Panc1 (cell line): ENCODE results near the gene HSPA4L.

Experiments
- CTCF ChIP-seq: fragments of 450-650 bp; IDR thresholded peaks from 2 replicates; pipeline ENCODE4 v1.5.1; 2017; ENCODE audit warnings: mild to moderate bottlenecking
- SIN3A ChIP-seq: IDR thresholded peaks from 2 replicates; pipeline ENCODE4 v1.6.1; 2012; ENCODE audit warnings: low read depth, mild to moderate bottlenecking, low read length, moderate library complexity, borderline replicate concordance; ENCODE audit not compliant: insufficient read depth

- no peak for TF ChIP-seq CTCF
- no peak for TF ChIP-seq SIN3A
These were observed 106.4 kb downstream of the HSPA4L start for GRCh38 chr4:127888559-127888958.
